Kidney epithelial cell (primary cell): ENCODE measurements around the gene RRBP1. TPM values are rescaled to one million over a fixed set of nuclear protein-coding genes. Genes with fewer than 3 reads are reported as not detected.

Source experiments
- DNase-seq: peaks from one replicate; pipeline ENCODE4 v3.0.0-alpha.2; 2010; ENCODE audit warnings: low read depth
- H3K27me3 ChIP-seq: 2 replicates; pipeline ENCODE4 v1.6.0; 2011; ENCODE audit warnings: low read length; ENCODE audit not compliant: control insufficient read depth, insufficient read depth
- H3K36me3 ChIP-seq: 2 replicates; pipeline ENCODE4 v1.5.1; 2011; ENCODE audit warnings: low read length; ENCODE audit not compliant: control insufficient read depth, insufficient read depth
- H3K4me3 ChIP-seq: 2 replicates; pipeline ENCODE4 v1.5.1; 2011; ENCODE audit warnings: low read depth, mild to moderate bottlenecking, control low read depth, low read length
- total RNA-seq: library from RNA; depleted of rRNA; stranded (reverse); fragments of >200 nt; gene quantifications from 2 replicates; pipeline ENCODE4 v1.2.3, GENCODE V29; 2015
- TF ChIP-seq, protein P1 (sequence below): IDR thresholded peaks from 2 replicates; pipeline ENCODE4 v1.5.1; 2011; ENCODE audit warnings: mild to moderate bottlenecking, moderate library complexity, low read length, control low read depth, inconsistent platforms; ENCODE audit not compliant: insufficient read depth, poor library complexity, severe bottlenecking

RRBP1 gene
- total RNA-seq, 1 donor from 2014 or later = 98.4 TPM

DNA sequence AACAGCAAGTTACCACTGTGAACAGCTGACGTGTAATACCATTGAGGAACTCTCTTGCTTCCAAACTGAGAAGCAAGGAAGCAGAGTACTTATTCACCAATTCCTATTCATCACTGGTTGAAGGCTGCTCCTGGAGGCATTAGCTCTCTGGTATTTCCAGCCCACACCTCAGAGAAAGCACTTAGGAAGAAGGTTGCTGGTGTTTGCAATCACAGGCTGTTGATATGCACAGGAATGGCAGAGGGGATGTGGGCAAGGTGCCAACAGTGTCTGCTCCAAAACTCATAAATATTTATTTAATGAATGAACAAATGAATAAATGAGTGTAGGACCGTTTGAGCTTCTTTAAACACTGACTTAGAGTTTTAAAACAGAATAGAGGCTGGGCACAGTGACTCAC, 6.9 kb upstream of the RRBP1 start:
- DNase-seq = no peak
- Histone ChIP-seq H3K4me3 (no peak overlapping the region), H3K27me3 (peaks cover 21% of the 10 kb centered on the region), H3K36me3 (no peaks in the 10 kb centered on the region)
- TF ChIP-seq, protein P1, sequence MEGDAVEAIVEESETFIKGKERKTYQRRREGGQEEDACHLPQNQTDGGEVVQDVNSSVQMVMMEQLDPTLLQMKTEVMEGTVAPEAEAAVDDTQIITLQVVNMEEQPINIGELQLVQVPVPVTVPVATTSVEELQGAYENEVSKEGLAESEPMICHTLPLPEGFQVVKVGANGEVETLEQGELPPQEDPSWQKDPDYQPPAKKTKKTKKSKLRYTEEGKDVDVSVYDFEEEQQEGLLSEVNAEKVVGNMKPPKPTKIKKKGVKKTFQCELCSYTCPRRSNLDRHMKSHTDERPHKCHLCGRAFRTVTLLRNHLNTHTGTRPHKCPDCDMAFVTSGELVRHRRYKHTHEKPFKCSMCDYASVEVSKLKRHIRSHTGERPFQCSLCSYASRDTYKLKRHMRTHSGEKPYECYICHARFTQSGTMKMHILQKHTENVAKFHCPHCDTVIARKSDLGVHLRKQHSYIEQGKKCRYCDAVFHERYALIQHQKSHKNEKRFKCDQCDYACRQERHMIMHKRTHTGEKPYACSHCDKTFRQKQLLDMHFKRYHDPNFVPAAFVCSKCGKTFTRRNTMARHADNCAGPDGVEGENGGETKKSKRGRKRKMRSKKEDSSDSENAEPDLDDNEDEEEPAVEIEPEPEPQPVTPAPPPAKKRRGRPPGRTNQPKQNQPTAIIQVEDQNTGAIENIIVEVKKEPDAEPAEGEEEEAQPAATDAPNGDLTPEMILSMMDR = no peak

DNA sequence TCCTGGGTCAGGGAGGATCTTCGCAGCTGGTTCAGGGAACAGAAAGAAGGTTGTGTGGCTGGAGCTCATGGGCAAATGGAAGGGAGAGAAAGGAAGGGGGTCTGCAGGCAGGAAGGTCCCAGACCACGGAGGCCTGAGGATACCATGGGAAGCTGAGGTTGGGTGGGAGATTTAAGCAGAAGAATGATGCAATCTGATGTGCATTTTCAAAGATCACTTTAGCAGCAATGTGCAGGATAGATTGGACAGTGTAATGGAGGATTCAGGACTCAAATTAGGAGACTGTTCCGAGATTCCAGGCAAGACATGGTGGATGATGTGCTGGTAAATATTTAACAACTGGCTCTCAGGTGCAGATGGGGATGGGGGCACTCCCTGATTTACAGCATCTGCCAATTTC, 5.8 kb upstream of the RRBP1 start:
- Histone ChIP-seq H3K36me3 (no peaks in the 10 kb centered on the region), H3K27me3 (peaks cover 22% of the 10 kb centered on the region), H3K4me3 (no peak overlapping the region)
- DNase-seq = no peak
- TF ChIP-seq, protein P1 = no peak

DNA sequence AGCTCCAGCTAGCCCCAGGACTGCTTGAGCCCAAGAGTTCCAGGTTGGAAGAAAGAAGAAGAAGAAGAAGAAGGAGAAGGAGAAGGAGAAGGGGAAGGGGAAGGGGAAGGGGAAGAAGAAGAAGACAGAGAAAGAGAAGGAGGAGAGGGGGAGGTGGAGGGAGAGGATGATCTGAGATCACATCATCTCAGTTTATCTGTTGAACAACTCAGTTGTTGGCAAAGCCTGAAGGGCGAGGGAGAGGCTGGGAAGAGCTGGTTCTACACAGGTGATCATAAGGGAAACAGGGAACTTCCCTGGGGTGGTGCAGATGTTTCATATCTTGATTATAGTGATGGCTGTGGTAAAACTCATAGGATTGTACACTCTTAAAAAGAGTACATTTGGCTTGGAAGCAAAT, 3.1 kb upstream of the RRBP1 start:
- no peak for DNase-seq
- TF ChIP-seq, protein P1 = no peak
- no peak overlapping the region for H3K4me3 ChIP-seq
- peaks cover 22% of the 10 kb centered on the region for H3K27me3 ChIP-seq
- no peaks in the 10 kb centered on the region for H3K36me3 ChIP-seq

DNA sequence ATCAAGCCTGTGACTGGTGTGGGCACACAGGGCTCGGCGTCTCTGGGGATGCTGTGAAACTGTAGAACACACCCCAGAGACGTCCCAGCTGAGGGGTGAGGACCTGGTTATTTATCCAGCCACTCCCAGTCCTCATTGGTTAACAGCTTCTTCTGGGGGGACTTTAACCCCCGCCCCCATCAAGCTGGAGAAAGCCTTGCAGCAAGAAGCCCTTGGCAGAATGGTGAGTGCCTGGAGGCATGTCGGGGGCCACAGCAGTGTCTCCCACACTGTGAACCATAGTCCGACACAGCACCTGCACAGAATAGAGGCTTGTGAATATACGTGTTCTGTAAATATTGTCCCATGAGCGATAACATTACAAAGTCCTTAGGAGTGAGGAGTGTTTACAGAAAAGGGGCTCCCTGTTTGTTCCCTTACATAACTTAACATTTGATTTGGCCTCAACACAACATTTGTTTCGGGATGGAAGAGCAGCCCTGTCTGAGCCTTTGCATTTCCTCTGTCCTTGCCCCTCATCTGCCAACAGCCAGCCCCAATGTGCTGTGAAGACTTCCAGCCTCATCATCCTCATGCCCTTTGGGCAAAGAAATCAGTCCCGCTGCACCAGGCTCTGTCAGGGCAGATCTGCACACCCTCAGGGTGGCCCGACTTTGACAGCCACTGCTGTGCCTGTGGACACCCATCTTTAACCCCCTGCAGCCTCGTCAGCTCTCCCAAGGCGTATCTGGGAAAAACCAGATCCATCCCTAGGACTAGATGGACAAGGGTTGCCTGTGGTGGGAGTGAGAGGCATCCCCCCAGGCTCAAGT, 2.2 kb upstream of the RRBP1 start:
- no peak overlapping the region for H3K4me3 ChIP-seq
- DNase-seq = no peak
- TF ChIP-seq, protein P1 = no peak
- H3K36me3 ChIP-seq = no peaks in the 10 kb centered on the region
- peaks cover 22% of the 10 kb centered on the region for H3K27me3 ChIP-seq

DNA sequence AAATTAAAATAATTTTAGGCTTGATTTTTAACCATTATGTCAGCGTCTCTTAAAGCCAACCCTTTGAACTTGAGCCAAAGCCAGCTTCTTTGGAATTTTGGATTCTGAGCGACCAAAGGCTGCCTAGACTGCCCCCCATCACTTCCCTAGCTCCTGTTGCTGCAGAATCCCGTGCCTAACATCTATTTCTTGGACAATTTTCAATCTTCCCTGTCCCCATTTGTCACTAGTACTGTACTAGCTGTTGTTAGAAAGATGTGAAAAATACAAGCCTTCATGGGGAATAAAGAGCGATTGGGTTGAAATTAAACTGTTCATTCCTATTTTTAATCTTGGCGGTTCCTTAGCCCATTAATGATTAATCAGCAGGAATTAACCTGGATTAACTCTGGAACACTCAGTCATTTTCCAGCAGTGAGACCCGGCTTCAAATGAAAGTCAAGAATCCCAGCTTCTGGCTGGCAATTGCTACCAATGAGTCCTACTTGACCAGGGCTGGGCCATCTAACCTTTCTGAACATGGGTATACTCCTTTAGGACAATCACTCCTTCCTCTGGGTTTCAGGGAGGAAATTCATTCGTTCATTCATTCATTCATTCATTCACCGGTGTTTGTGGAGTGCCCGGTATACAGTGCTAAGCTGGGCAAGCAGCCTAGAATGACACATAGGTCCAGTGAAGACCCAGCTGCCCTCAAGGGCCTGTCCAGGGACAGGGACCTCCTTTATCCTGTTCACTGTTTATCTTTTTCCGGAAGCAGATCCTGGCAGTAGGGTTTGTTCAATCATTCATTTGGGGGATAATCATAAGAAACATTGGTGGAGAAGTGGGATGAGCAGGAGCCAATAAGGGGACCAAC, 1.4 kb upstream of the RRBP1 start:
- Histone ChIP-seq H3K36me3 (peaks cover 2% of the 10 kb centered on the region), H3K4me3 (no peak overlapping the region), H3K27me3 (peaks cover 22% of the 10 kb centered on the region)
- no peak for DNase-seq
- TF ChIP-seq, protein P1 = no peak
